Esophagus squamous epithelium (tissue), 5 donors: Measurements from ENCODE around the gene UQCR10. TPM values are rescaled to one million over a fixed set of nuclear protein-coding genes. Genes with fewer than 3 reads are reported as not detected.
A peak's percentile ranks its signal among the peaks of the same experiment; 100 is the strongest.

ENCODE experiments used
- DNase-seq: peaks from one replicate; lab custom pipeline; 2025; lab: John Stamatoyannopoulos, UW
- H3K27ac ChIP-seq, 4 donors: fragments of 200-600 bp; sonication (generic); one replicate each; pipeline ENCODE4 v1.5.1; 2016 to 2019; ENCODE audit warnings: mild to moderate bottlenecking in 1 of 4
- H3K27me3 ChIP-seq, 4 donors: fragments of 200-600 bp; sonication (generic); 1 replicate in 3 of 4; 2 replicates in 1 of 4; pipeline versions ENCODE4 v1.5.1 to v1.6.0; 2017 to 2021; ENCODE audit warnings: antibody characterized with exemption in 1 of 4
- H3K36me3 ChIP-seq, 3 donors: fragments of 200-600 bp; sonication (generic); one replicate each; pipeline ENCODE4 v1.5.1; 2016 to 2019
- H3K4me1 ChIP-seq, 3 donors: fragments of 200-600 bp; sonication (generic); one replicate each; pipeline ENCODE4 v1.5.1; 2017 to 2019
- H3K4me3 ChIP-seq, 4 donors: fragments of 200-600 bp; sonication (generic); 1 replicate in 3 of 4; 2 replicates in 1 of 4; pipeline ENCODE4 v1.5.1; 2016 to 2019; ENCODE audit warnings: mild to moderate bottlenecking in 2 of 4, moderate library complexity in 1 of 4
- H3K9me3 ChIP-seq, 3 donors: fragments of 200-600 bp; sonication (generic); one replicate each; pipeline ENCODE4 v1.5.1; 2016 to 2019
- CTCF ChIP-seq, 6 experiments: fragments of 450-650 bp in 4 of 6; fragments of 200-600 bp in 2 of 6; sonication (generic) in 2 of 6; IDR thresholded peaks; one replicate each; pipeline ENCODE4 v1.5.1; 2016 to 2019; ENCODE audit warnings: antibody characterized with exemption in 6 of 6, mild to moderate bottlenecking in 4 of 6, moderate library complexity in 4 of 6
- POLR2A ChIP-seq, 4 donors: fragments of 450-650 bp; IDR thresholded peaks; one replicate each; pipeline ENCODE4 v1.6.1; 2017; ENCODE audit warnings: antibody characterized with exemption in 4 of 4, mild to moderate bottlenecking in 4 of 4, moderate library complexity in 3 of 4
- WGBS, 2 donors: methylation state at CpG; one replicate each; pipeline ENCODE4 v1.1.5; 2018; 5-methylcytosine and 5-hydroxymethylcytosine counted together
- intact Hi-C: fragments of 100-400 bp; cut with DNase I; formaldehyde crosslinking; loops from one replicate; pipeline ENCODE4 v1.15.0; 2022
- total RNA-seq, 4 donors: library from RNA; depleted of rRNA; stranded (reverse); fragments of >200 nt; gene quantifications; one replicate each; pipeline ENCODE4 v1.1.0, GENCODE V29; 2016
- donor health status: DM: yes; HTN: yes; CAD: no.

Gene UQCR10
- total RNA-seq, 4 donors from 2014 or later = 50.7 to 94.8 (median 65.0) TPM

- no peak for TF ChIP-seq CTCF (IDR thresholded peaks at IDR 0.05)
- no peak for TF ChIP-seq POLR2A (IDR thresholded peaks at IDR 0.05)
- no peak overlapping the region for H3K27ac ChIP-seq
- intact Hi-C loops = no loop called here
Observed at GRCh38 chr22:29726106-29726505, 41.1 kb upstream of the UQCR10 start.

GRCh38 chr22:29726512-29727130, 40.5 kb upstream of the UQCR10 start:
- H3K4me3 ChIP-seq = no peak overlapping the region
- H3K4me1 ChIP-seq = peaks cover 0 to 5% (median 0%) of the 10 kb centered on the region in 3 donors
- H3K27me3 ChIP-seq = peaks cover 0 to 51% (median under 1%) of the 10 kb centered on the region in 4 donors
- H3K9me3 ChIP-seq = no peaks in the 10 kb centered on the region
- WGBS, 2 donors = 26 to 37% methylated on average over 4 of the region's 15 CpGs
- no peak for TF ChIP-seq CTCF (IDR thresholded peaks at IDR 0.05)
- no peak for TF ChIP-seq POLR2A (IDR thresholded peaks at IDR 0.05)
- H3K36me3 ChIP-seq = peaks cover 0 to 12% (median 5%) of the 10 kb centered on the region in 3 donors
- no peak overlapping the region for H3K27ac ChIP-seq
- DNase-seq = no peak
- intact Hi-C loops = no loop called here

More at GRCh38 chr22:29726106-29726505, 41.1 kb upstream of the UQCR10 start:
- Histone ChIP-seq H3K4me1 (peaks cover 0 to 6% (median 0%) of the 10 kb centered on the region in 3 donors), H3K9me3 (no peaks in the 10 kb centered on the region), H3K27me3 (peaks cover 1 to 56% (median 4%) of the 10 kb centered on the region in 4 donors), H3K36me3 (peaks cover 0 to 8% (median 5%) of the 10 kb centered on the region in 3 donors), H3K4me3 (no peak overlapping the region)
- DNase-seq = no peak
- 62% methylated on average over 6 of the region's 7 CpGs; no CpG with 5 or more reads in 1 of the 2 donors for WGBS, 2 donors

- WGBS, 2 donors = 21% methylated on average over 3 of the region's 17 CpGs; no CpG with 5 or more reads in 1 of the 2 donors
- intact Hi-C loops = no loop called here
- H3K4me1 ChIP-seq = peaks cover 0 to 5% (median 0%) of the 10 kb centered on the region in 3 donors
- no peak for DNase-seq
- H3K36me3 ChIP-seq = peaks cover 0 to 12% (median 5%) of the 10 kb centered on the region in 3 donors
- H3K9me3 ChIP-seq = no peaks in the 10 kb centered on the region
- H3K4me3 ChIP-seq = no peak overlapping the region
- H3K27me3 ChIP-seq = peaks cover 0 to 46% (median 0%) of the 10 kb centered on the region in 4 donors
- no peak overlapping the region for H3K27ac ChIP-seq
- TF ChIP-seq POLR2A (IDR thresholded peaks at IDR 0.05) = no peak
- TF ChIP-seq CTCF (IDR thresholded peaks at IDR 0.05) = peak in 1 of 6 experiments; percentile 17
Observed at GRCh38 chr22:29727131-29727523, 40.0 kb upstream of the UQCR10 start.

GRCh38 chr22:29729161-29729560, 38.0 kb upstream of the UQCR10 start:
- intact Hi-C loops = no loop called here
- Histone ChIP-seq H3K4me3 (no peak overlapping the region), H3K27me3 (peaks cover 0 to 26% (median 0%) of the 10 kb centered on the region in 4 donors), H3K4me1 (peaks cover 0 to 19% (median 10%) of the 10 kb centered on the region in 3 donors), H3K9me3 (no peaks in the 10 kb centered on the region), H3K27ac (no peak overlapping the region), H3K36me3 (peaks cover 0 to 12% (median 5%) of the 10 kb centered on the region in 3 donors)
- DNase-seq = no peak
- 80 to 93% methylated on average over 1 to 9 of the region's 20 CpGs for WGBS, 2 donors
- TF ChIP-seq CTCF (IDR thresholded peaks at IDR 0.05) (no peak), POLR2A (IDR thresholded peaks at IDR 0.05) (no peak)
